Skeletal muscle satellite cell (primary cell): ENCODE data around the gene TMEM183A.

Source experiments
- H3K27me3 ChIP-seq: 2 replicates; pipeline ENCODE4 v1.7.0; 2013; ENCODE audit warnings: low read length; ENCODE audit not compliant: control insufficient read depth, insufficient read depth
- H3K36me3 ChIP-seq: 2 replicates; pipeline ENCODE4 v1.7.0; 2013; ENCODE audit warnings: mild to moderate bottlenecking, control low read depth, low read length; ENCODE audit not compliant: insufficient read depth
- H3K4me1 ChIP-seq: 2 replicates; pipeline ENCODE4 v1.7.0; 2013; ENCODE audit warnings: low read length; ENCODE audit not compliant: control insufficient read depth, insufficient read depth
- H3K4me2 ChIP-seq: 2 replicates; pipeline ENCODE4 v1.7.0; 2013; ENCODE audit warnings: mild to moderate bottlenecking, low read length
- H3K4me3 ChIP-seq: 2 replicates; pipeline ENCODE4 v1.7.0; 2013; ENCODE audit warnings: low read length
- H3K9ac ChIP-seq: 2 replicates; pipeline ENCODE4 v1.7.0; 2013; ENCODE audit warnings: mild to moderate bottlenecking, low read depth, low read length, moderate library complexity
- H3K9me3 ChIP-seq: replicated peaks from 2 replicates; pipeline ENCODE4 v1.7.0; 2013; ENCODE audit warnings: mild to moderate bottlenecking, control low read depth, low read length

TMEM183A gene

GRCh38 chr1:203065191-203065590, 58.0 kb downstream of the TMEM183A start:
- Histone ChIP-seq H3K4me3 (no peak overlapping the region), H3K9me3 (no peaks in the 10 kb centered on the region), H3K36me3 (peaks cover 3% of the 10 kb centered on the region), H3K4me1 (peaks cover 11% of the 10 kb centered on the region), H3K9ac (no peak overlapping the region), H3K27me3 (peaks cover 18% of the 10 kb centered on the region), H3K4me2 (no peak overlapping the region)

GRCh38 chr1:203065986-203066385, 58.8 kb downstream of the TMEM183A start:
- Histone ChIP-seq H3K4me1 (peaks cover 11% of the 10 kb centered on the region), H3K27me3 (peaks cover 18% of the 10 kb centered on the region), H3K36me3 (peaks cover 3% of the 10 kb centered on the region), H3K4me2 (no peak overlapping the region), H3K9me3 (no peaks in the 10 kb centered on the region), H3K9ac (no peak overlapping the region), H3K4me3 (no peak overlapping the region)

GRCh38 chr1:203066965-203067364, 59.8 kb downstream of the TMEM183A start:
- Histone ChIP-seq H3K9me3 (no peaks in the 10 kb centered on the region), H3K9ac (no peak overlapping the region), H3K4me1 (peaks cover 11% of the 10 kb centered on the region), H3K36me3 (peaks cover 8% of the 10 kb centered on the region), H3K4me3 (no peak overlapping the region), H3K27me3 (peaks cover 18% of the 10 kb centered on the region), H3K4me2 (no peak overlapping the region)

GRCh38 chr1:203069030-203069747, 62.0 kb downstream of the TMEM183A start:
- Histone ChIP-seq H3K4me2 (no peak overlapping the region), H3K4me3 (no peak overlapping the region), H3K27me3 (peaks cover 13% of the 10 kb centered on the region), H3K9ac (no peak overlapping the region), H3K9me3 (no peaks in the 10 kb centered on the region), H3K36me3 (peaks cover 6% of the 10 kb centered on the region), H3K4me1 (peaks cover 11% of the 10 kb centered on the region)

- no peaks in the 10 kb centered on the region for H3K9me3 ChIP-seq
- peaks cover 7% of the 10 kb centered on the region for H3K27me3 ChIP-seq
- H3K9ac ChIP-seq = no peak overlapping the region
- H3K4me3 ChIP-seq = no peak overlapping the region
- H3K4me1 ChIP-seq = peaks cover 11% of the 10 kb centered on the region
- peaks cover 6% of the 10 kb centered on the region for H3K36me3 ChIP-seq
- H3K4me2 ChIP-seq = no peak overlapping the region
These were observed 64.9 kb downstream of the TMEM183A start for GRCh38 chr1:203072002-203072602.

GRCh38 chr1:203072911-203073310, 65.7 kb downstream of the TMEM183A start:
- peaks cover 6% of the 10 kb centered on the region for H3K36me3 ChIP-seq
- H3K27me3 ChIP-seq = peaks cover under 1% of the 10 kb centered on the region
- peaks cover 11% of the 10 kb centered on the region for H3K4me1 ChIP-seq
- H3K4me3 ChIP-seq = no peak overlapping the region
- no peak overlapping the region for H3K9ac ChIP-seq
- H3K4me2 ChIP-seq = no peak overlapping the region
- no peaks in the 10 kb centered on the region for H3K9me3 ChIP-seq

- Histone ChIP-seq H3K27me3 (no peaks in the 10 kb centered on the region), H3K4me1 (peaks cover 10% of the 10 kb centered on the region), H3K4me3 (no peak overlapping the region), H3K9ac (no peak overlapping the region), H3K9me3 (no peaks in the 10 kb centered on the region), H3K36me3 (peaks cover 6% of the 10 kb centered on the region), H3K4me2 (no peak overlapping the region)
These were observed 66.3 kb downstream of the TMEM183A start for GRCh38 chr1:203073469-203073868.
